Measurements from ENCODE around the gene ARHGAP1. TPM values are rescaled to one million over a fixed set of nuclear protein-coding genes. Genes with fewer than 3 reads are reported as not detected.

ARHGAP1 gene
- total RNA-seq, 3 donors from 2014 or later, result 26.5 to 55.7 (median 33.8) TPM

DNA sequence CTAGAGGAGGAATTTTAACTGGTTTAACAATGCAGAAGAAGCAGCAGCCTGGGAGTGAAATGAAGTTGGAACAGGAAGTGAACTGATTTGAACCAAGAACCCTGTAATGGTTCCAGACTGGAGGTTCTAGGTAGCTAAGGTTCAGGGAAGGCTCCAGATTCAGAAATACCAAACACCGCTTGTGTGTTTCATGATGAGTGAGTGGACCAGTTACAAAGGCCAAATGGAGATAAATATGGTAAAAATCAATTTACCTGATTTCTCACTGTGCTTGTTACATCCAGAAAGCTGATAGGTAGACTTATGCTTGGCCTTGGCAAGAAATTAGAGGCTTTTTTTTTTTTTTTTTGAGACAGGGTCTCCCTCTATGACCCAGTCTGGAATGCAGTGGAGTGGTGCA lies 70.2 kb downstream of the ARHGAP1 start:
- Histone ChIP-seq H3K27me3 (no peaks in the 10 kb centered on the region), H3K9me3 (no peaks in the 10 kb centered on the region), H3K4me1 (no peaks in the 10 kb centered on the region), H3K27ac (no peak overlapping the region), H3K4me3 (no peak overlapping the region), H3K36me3 (no peaks in the 10 kb centered on the region)
- intact Hi-C loops (cut with DNase I; ENCODE audit: low total_unique reads), result no loop called here
- DNase-seq (ENCODE audit: low spot score in 2 of 2), result no peak
- TF ChIP-seq POLR2AphosphoS5 (IDR thresholded peaks at IDR 0.05) (no peak), CTCF (IDR thresholded peaks at IDR 0.05) (no peak), POLR2A (IDR thresholded peaks at IDR 0.05) (no peak)

GRCh38 chr11:46628961-46629360 lies 71.5 kb downstream of the ARHGAP1 start:
- intact Hi-C loops (cut with DNase I; ENCODE audit: low total_unique reads), result no loop called here
- H3K9me3 ChIP-seq, result no peaks in the 10 kb centered on the region
- no peaks in the 10 kb centered on the region for H3K36me3 ChIP-seq

More at GRCh38 chr11:46628961-46629360, 71.5 kb downstream of the ARHGAP1 start:
- no peaks in the 10 kb centered on the region for H3K4me1 ChIP-seq
- TF ChIP-seq POLR2A (IDR thresholded peaks at IDR 0.05) (no peak), CTCF (IDR thresholded peaks at IDR 0.05) (no peak), POLR2AphosphoS5 (IDR thresholded peaks at IDR 0.05) (no peak)
- H3K4me3 ChIP-seq, result no peak overlapping the region
- H3K27ac ChIP-seq, result no peak overlapping the region
- DNase-seq (ENCODE audit: low spot score in 2 of 2), result no peak
- H3K27me3 ChIP-seq, result no peaks in the 10 kb centered on the region

Other genes starting within 250 kb of the ARHGAP1 start
- gene AMBRA1, start 106.6 kb downstream of the ARHGAP1 start, total RNA-seq, result 10 to 100 TPM; 32.5 to 38.9 (median 34.1) TPM
- gene HARBI1, start 83.4 kb downstream of the ARHGAP1 start, total RNA-seq, result 1 to 10 TPM; 1.6 to 9.1 (median 3.5) TPM
- gene ATG13, start 83.1 kb downstream of the ARHGAP1 start, total RNA-seq, result 100 to 1,000 TPM in 1 of 3 donors, 10 to 100 TPM in 2; 84.2 to 113 (median 87.5) TPM
- gene ZNF408, start 412 bp upstream of the ARHGAP1 start, total RNA-seq, result 1 to 10 TPM; 6.4 to 8.0 (median 7.5) TPM
- not detected for gene F2, start 18.6 kb upstream of the ARHGAP1 start, total RNA-seq
- gene CKAP5, start 145.7 kb upstream of the ARHGAP1 start, total RNA-seq, result 10 to 100 TPM; 32.1 to 45.2 (median 41.4) TPM
- gene LRP4, start 217.9 kb upstream of the ARHGAP1 start, total RNA-seq, result 1 to 10 TPM; 5.2 to 7.5 (median 6.4) TPM
- gene CSTPP1, start 236.1 kb upstream of the ARHGAP1 start, total RNA-seq, result 10 to 100 TPM; 13.4 to 43.6 (median 30.5) TPM